ENCODE results near the gene TPRN.

- no peak for TF ChIP-seq CTCF (conservative IDR thresholded peaks at IDR 0.05; ENCODE audit: low read depth, low read length)
- no peak for TF ChIP-seq RAD21 (IDR thresholded peaks at IDR 0.05; ENCODE audit: low read length)
- TF ChIP-seq MAFK (IDR thresholded peaks at IDR 0.05; ENCODE audit: low read depth, low read length), result no peak
- TF ChIP-seq CEBPB (IDR thresholded peaks at IDR 0.05; ENCODE audit: low read depth, low read length), result no peak
- no peak for TF ChIP-seq POLR2A (IDR thresholded peaks at IDR 0.05; ENCODE audit: low read depth, low read length)
Measured at GRCh38 chr9:137198051-137198901, 2.3 kb downstream of the TPRN start.
